Fibroblast of villous mesenchyme (primary cell): Measurements from ENCODE around the gene FTHL17. TPM values are rescaled to one million over a fixed set of nuclear protein-coding genes. Genes with fewer than 3 reads are reported as not detected.
A peak's percentile ranks its signal among the peaks of the same experiment; 100 is the strongest.

Experiments used
- DNase-seq: peaks from one replicate; pipeline ENCODE4 v3.0.0-alpha.2; 2010; ENCODE audit warnings: low read depth
- H3K4me3 ChIP-seq: 2 replicates; pipeline ENCODE4 v1.5.1; 2011; ENCODE audit warnings: low read depth, mild to moderate bottlenecking, low read length
- CTCF ChIP-seq: IDR thresholded peaks from 2 replicates; pipeline ENCODE4 v1.5.1; 2012; ENCODE audit warnings: low read depth, mild to moderate bottlenecking, low read length; ENCODE audit not compliant: insufficient read depth
- total RNA-seq: library from RNA; depleted of rRNA; stranded (reverse); fragments of >200 nt; gene quantifications from 2 replicates; pipeline ENCODE4 v1.2.3, GENCODE V29; 2012

Gene FTHL17
- total RNA-seq, 1 donor: not detected

GRCh38 chrX:31099536-31100090 lies 27.8 kb upstream of the FTHL17 start:
- TF ChIP-seq CTCF: no peak
- peak; percentile 2 for DNase-seq
- no peak overlapping the region for H3K4me3 ChIP-seq

- DNase-seq: no peak
- no peak overlapping the region for H3K4me3 ChIP-seq
- TF ChIP-seq CTCF: no peak
These were observed 26.2 kb upstream of the FTHL17 start for GRCh38 chrX:31098079-31098478.

DNA sequence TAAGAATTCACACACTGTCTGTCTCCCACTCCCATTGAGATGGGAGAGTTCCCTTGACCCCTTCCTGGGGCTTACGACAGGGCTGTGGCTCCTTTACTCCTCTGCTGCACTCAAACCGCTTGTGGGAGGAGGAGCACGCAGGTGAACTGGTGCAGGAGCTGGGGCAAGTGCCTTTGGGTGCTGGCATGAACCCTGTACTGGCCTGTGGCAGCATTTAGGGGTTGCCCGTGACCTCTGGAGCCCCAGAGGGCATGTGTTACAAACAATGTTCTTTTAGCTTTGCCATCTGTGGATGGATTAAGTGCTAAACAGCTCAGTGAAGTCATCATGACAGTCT lies 21.8 kb upstream of the FTHL17 start:
- no peak for DNase-seq
- TF ChIP-seq CTCF: no peak
- no peak overlapping the region for H3K4me3 ChIP-seq

- no peak overlapping the region for H3K4me3 ChIP-seq
These were observed 21.3 kb upstream of the FTHL17 start for GRCh38 chrX:31092970-31093638.

DNA sequence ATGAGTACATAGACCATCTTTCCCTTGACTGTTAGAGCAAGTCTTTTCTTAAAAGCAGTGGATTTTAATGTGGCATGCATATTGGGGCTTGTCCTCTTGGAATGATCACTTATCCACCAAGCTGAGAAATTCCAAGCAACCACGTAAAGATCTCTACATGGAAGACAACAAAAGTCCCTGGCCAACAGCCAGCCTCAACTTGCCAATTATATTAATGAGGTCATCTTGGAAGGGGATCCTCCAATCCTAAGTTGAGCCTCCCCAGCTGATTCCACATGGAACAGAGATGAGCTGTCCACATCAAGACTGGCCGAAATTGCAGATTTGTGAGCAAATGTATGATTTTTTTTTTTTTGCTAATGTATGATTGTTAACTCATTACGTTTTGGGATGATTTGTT lies 20.6 kb upstream of the FTHL17 start:
- TF ChIP-seq CTCF: no peak
- no peak overlapping the region for H3K4me3 ChIP-seq
- no peak for DNase-seq

More at GRCh38 chrX:31092970-31093638, 21.3 kb upstream of the FTHL17 start:
- no peak for DNase-seq
- no peak for TF ChIP-seq CTCF

DNA sequence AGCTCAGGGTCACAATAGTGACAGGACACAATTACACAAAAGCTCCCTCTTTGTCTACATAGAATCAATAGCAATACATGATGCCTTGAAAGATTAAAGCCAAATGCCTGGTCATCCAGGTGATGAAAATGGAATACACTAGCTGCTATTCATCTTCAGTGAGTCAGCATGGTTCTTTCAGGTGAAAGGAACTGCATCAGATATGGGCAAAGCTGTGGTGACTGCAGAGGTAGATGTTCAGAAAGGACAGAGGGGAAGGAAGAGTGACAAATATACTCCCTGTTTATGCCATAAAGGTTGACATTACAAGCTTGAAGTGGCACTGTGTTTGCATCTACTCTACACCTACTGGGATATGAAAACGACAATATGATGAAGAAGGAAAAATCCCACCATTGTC lies 20.0 kb upstream of the FTHL17 start:
- TF ChIP-seq CTCF: no peak
- DNase-seq: no peak
- no peak overlapping the region for H3K4me3 ChIP-seq

DNA sequence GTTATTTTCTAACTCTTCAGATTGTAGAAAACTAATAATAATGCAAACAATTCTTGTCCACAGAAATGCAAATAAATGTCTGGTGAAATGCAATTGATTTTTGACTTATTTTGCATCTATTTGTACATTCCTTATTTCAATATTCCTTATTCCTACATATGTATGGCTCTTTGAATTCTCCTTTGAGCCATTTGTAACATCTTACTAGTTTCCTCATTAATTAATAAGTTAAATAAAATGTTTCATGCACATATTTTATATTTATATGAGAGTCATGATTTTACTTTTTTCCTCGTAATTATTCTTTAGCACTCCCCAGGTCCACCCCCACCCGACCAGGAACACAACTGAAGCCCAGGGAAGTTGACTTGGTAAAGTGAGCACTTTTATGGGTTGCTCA lies 2.7 kb upstream of the FTHL17 start:
- DNase-seq: no peak
- TF ChIP-seq CTCF: no peak
- H3K4me3 ChIP-seq: no peak overlapping the region
